Measurements from ENCODE around the gene ZBTB20.

DNA sequence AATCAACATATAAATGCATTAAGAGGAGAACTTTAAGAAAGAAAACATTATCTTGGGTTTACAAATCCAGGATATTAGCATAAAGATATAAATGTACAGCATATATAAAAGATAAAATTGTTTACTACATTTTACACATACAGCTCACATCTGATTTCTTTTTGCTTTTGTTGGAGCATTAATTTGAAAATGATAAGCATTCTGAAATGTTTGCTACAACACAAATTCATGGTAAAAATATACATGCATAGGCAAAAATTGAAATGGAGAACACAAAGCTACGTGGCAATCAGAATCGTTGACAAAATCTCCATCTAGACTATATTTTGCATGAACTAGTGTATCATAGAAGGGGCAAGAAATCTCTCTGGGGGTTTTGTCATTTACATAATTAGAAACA, 694.2 kb downstream of the ZBTB20 start:
- TF ChIP-seq CTCF (IDR thresholded peaks at IDR 0.05; ENCODE audit: low read depth, low read length) (no peak), EZH2phosphoT487 (IDR thresholded peaks at IDR 0.05; ENCODE audit: low read depth) (no peak)

All from OCI-LY3 (cell line).